ENCODE data around the gene CRYZL1.
"Not testable (repeated sequence)": the region's sequence is repeated elsewhere in the genome, so short reads cannot be mapped to it uniquely, and the experiment has no call there.

CRYZL1 gene

DNA sequence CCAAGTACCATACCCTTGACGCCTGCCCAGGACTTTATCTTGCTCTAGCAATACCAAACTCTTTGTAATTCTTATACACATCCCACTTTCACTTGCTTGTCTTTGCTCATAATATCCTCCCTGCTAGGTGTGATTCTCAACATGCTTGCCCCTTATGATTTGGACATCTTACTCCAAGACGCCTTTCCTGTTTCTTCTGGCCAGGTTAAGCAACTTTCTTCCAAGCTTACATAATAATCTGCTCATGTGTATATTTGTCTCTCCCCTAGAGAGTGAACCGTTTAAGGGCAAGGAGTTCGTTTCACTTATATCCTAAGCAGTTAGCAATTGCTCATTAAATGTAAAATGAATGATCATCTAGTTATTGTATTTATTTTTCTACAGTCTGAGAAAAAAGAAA, 21.8 kb downstream of the CRYZL1 start:
- TF ChIP-seq, protein P1, sequence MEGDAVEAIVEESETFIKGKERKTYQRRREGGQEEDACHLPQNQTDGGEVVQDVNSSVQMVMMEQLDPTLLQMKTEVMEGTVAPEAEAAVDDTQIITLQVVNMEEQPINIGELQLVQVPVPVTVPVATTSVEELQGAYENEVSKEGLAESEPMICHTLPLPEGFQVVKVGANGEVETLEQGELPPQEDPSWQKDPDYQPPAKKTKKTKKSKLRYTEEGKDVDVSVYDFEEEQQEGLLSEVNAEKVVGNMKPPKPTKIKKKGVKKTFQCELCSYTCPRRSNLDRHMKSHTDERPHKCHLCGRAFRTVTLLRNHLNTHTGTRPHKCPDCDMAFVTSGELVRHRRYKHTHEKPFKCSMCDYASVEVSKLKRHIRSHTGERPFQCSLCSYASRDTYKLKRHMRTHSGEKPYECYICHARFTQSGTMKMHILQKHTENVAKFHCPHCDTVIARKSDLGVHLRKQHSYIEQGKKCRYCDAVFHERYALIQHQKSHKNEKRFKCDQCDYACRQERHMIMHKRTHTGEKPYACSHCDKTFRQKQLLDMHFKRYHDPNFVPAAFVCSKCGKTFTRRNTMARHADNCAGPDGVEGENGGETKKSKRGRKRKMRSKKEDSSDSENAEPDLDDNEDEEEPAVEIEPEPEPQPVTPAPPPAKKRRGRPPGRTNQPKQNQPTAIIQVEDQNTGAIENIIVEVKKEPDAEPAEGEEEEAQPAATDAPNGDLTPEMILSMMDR (IDR thresholded peaks at IDR 0.05; ENCODE audit: low read depth, low read length) = no peak
- no peaks in the 10 kb centered on the region for H3K27me3 ChIP-seq (ENCODE audit: insufficient read depth, low read depth, severe bottlenecking)
- H3K9me3 ChIP-seq (ENCODE audit: severe bottlenecking) = no peaks in the 10 kb centered on the region
- no peak overlapping the region for H3K27ac ChIP-seq
- no peak for DNase-seq
- H3K4me3 ChIP-seq (ENCODE audit: low read depth, low read length) = no peak overlapping the region
- H3K36me3 ChIP-seq = peaks cover 54% of the 10 kb centered on the region

DNA sequence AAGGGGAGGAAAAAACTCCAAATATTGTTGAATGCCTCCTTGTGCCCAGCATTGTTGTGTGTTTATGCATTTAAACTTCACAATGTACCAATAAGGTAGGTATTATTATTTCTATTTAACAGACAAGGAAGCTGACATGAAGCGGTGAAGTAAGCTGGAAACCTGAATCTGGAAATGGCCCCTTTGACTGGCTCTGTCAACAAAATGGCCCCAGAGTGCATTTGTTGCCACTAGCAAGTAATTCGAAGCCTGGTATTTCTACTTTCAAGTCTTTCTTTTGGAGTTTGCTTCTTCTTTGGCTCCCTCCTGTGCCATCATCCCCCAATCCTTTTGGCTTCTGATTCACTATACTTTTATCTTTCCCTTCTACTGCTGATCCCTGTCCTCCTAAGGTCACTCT, 23.1 kb downstream of the CRYZL1 start:
- H3K4me3 ChIP-seq (ENCODE audit: low read depth, low read length) = no peak overlapping the region
- no peaks in the 10 kb centered on the region for H3K27me3 ChIP-seq (ENCODE audit: insufficient read depth, low read depth, severe bottlenecking)
- no peaks in the 10 kb centered on the region for H3K9me3 ChIP-seq (ENCODE audit: severe bottlenecking)
- TF ChIP-seq, protein P1 (IDR thresholded peaks at IDR 0.05; ENCODE audit: low read depth, low read length) = no peak
- peaks cover 50% of the 10 kb centered on the region for H3K36me3 ChIP-seq
- DNase-seq = no peak
- H3K27ac ChIP-seq = no peak overlapping the region

DNA sequence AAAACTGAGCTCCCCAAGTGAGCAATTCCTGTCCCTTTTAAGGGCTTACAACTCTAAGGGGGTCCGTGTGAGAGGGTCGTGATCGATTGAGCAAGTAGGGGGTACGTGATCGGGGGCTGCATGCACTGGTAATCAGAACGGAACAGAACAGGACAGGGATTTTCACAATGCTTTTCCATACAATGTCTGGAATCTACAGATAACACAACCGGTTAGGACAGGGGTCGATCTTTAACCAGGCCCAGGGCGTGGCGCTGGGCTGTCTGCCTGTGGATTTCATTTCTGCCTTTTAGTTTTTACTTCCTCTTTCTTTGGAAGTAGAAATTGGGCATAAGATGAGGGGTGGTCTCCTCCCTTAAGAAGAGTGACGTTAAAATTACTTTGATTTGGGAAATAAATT, 24.0 kb downstream of the CRYZL1 start:
- H3K9me3 ChIP-seq (ENCODE audit: severe bottlenecking); H3K27me3 ChIP-seq (ENCODE audit: insufficient read depth, low read depth, severe bottlenecking); DNase-seq; H3K27ac ChIP-seq; H3K4me3 ChIP-seq (ENCODE audit: low read depth, low read length): not testable (repeated sequence)
- H3K36me3 ChIP-seq = peaks cover 54% of the 10 kb centered on the region

DNA sequence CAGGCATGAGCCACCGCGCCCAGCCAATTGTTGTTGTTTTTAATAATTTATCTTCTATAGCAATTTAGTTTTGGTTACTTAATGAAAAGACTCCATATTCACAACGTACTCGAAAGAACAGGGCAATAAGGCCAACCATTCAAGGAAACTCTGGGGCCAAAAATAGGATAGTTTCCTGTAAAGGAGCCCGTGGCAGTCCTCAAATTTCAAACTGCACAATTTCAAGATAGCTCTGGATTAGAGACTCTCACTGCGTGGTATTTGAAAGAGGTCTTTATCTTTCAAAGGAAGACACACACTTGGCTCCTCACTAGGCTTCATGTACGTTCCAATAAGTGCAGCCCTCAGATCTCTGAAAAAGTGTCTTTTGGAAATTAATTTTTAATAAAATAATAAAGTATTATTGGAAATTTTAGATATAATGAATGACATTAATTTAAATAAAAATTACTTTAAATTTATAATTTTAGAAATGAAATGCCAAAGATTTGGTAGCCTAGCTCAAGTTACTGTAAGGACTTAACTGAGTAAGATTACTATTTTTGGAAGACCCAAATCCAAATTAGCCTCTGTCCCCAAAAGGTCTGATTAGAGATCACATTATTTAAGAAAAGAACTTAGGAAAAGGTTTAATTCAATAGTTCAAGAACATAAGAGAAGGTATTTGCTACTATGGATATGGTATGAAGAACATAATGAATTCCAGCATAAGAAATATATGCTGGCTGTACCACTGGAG, 30.4 kb downstream of the CRYZL1 start:
- no peaks in the 10 kb centered on the region for H3K9me3 ChIP-seq (ENCODE audit: severe bottlenecking)
- no peak overlapping the region for H3K27ac ChIP-seq
- no peak for DNase-seq
- no peak overlapping the region for H3K4me3 ChIP-seq (ENCODE audit: low read depth, low read length)
- no peaks in the 10 kb centered on the region for H3K27me3 ChIP-seq (ENCODE audit: insufficient read depth, low read depth, severe bottlenecking)
- TF ChIP-seq, protein P1 (IDR thresholded peaks at IDR 0.05; ENCODE audit: low read depth, low read length) = no peak
- peaks cover 40% of the 10 kb centered on the region for H3K36me3 ChIP-seq

DNA sequence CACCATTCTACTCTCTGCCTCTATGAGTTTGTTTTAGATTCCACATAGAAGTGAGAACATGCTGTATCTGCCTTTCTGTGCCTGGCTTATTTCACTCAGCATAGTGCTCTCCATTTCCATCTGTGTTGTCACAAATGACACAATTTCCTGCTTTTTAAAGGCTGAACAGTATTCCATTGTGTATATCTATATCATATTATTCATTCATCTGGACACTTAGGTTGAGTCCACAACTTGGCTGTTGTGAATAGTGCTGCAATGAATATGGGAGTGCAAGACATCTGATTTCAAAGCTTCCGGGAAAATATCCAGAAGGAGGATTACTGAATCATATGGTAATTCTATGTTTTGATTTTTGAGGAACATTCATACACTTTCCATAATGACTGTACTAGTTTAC, 33.0 kb downstream of the CRYZL1 start:
- DNase-seq = no peak
- H3K4me3 ChIP-seq (ENCODE audit: low read depth, low read length) = no peak overlapping the region
- H3K36me3 ChIP-seq = peaks cover 37% of the 10 kb centered on the region
- no peaks in the 10 kb centered on the region for H3K9me3 ChIP-seq (ENCODE audit: severe bottlenecking)
- TF ChIP-seq, protein P1 (IDR thresholded peaks at IDR 0.05; ENCODE audit: low read depth, low read length) = no peak
- H3K27me3 ChIP-seq (ENCODE audit: insufficient read depth, low read depth, severe bottlenecking) = no peaks in the 10 kb centered on the region
- no peak overlapping the region for H3K27ac ChIP-seq

DNA sequence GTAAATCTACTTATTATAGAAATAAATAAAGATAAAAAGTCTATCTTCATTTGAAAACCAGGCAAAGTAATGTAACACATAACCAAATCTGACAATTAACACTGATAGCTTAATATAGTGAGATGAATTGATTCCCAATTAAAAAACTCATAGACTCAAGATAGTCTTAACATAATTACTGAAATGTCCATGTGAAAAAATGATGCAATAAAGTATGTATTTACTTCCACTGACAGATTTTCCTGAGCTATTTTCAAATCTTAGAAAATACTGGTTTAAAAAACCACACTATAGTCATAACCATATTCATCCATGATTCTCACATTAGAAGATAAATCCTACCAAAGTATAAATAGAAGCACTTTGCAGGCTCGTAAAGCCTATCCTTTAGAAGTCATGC, 43.5 kb downstream of the CRYZL1 start:
- H3K27ac ChIP-seq = no peak overlapping the region
- no peak for DNase-seq
- peaks cover 80% of the 10 kb centered on the region for H3K36me3 ChIP-seq
- TF ChIP-seq, protein P1 (IDR thresholded peaks at IDR 0.05; ENCODE audit: low read depth, low read length) = no peak
- H3K4me3 ChIP-seq (ENCODE audit: low read depth, low read length) = no peak overlapping the region
- H3K27me3 ChIP-seq (ENCODE audit: insufficient read depth, low read depth, severe bottlenecking) = no peaks in the 10 kb centered on the region
- no peaks in the 10 kb centered on the region for H3K9me3 ChIP-seq (ENCODE audit: severe bottlenecking)
